ENCODE measurements around the gene ABCF1.

Gene ABCF1

DNA sequence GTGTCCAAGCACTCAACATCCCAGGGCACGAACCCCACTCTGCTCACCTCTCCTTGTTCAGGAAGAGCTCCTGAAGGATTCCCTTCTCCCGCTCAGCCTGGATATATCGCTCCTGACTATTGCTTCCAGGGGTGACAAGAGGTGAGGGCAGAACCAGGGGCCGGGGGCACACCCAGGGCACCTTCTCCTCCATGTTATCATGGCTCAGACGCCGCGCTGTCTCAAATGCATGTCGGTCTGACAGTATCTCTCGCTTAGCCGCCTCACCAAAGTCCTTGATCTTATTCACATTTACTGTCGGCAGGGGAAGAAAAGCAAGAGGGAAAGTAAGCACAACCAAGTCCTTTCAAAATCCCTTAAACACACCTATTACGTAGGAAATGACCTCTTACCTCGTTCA lies 32.7 kb downstream of the ABCF1 start:
- TF ChIP-seq ZFX (IDR thresholded peaks at IDR 0.05), result no peak
- TF ChIP-seq, protein P1, sequence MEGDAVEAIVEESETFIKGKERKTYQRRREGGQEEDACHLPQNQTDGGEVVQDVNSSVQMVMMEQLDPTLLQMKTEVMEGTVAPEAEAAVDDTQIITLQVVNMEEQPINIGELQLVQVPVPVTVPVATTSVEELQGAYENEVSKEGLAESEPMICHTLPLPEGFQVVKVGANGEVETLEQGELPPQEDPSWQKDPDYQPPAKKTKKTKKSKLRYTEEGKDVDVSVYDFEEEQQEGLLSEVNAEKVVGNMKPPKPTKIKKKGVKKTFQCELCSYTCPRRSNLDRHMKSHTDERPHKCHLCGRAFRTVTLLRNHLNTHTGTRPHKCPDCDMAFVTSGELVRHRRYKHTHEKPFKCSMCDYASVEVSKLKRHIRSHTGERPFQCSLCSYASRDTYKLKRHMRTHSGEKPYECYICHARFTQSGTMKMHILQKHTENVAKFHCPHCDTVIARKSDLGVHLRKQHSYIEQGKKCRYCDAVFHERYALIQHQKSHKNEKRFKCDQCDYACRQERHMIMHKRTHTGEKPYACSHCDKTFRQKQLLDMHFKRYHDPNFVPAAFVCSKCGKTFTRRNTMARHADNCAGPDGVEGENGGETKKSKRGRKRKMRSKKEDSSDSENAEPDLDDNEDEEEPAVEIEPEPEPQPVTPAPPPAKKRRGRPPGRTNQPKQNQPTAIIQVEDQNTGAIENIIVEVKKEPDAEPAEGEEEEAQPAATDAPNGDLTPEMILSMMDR (conservative IDR thresholded peaks at IDR 0.05), result no peak
- H3K27ac ChIP-seq, result no peak overlapping the region

DNA sequence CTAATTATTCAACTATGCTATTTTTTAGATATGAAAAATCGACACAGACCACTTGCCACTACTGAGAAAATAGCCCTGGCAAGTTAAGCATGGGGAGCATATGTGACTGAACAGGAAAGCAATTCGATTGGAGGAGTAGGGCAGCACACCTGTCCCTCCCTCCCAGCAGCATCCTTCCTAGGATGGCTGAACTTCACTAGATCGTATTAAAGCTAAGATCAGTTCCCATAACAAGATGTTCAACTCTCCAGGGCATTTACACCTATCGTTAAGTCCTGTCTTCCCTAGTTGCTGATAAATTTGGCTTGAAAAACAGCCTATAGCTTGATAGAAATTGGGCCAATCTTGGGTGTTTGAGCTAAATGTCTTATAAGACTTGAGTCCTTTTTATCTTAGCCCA lies 38.8 kb downstream of the ABCF1 start:
- H3K27ac ChIP-seq, result no peak overlapping the region
- TF ChIP-seq ZFX (IDR thresholded peaks at IDR 0.05), result no peak
- TF ChIP-seq, protein P1 (conservative IDR thresholded peaks at IDR 0.05), result no peak

DNA sequence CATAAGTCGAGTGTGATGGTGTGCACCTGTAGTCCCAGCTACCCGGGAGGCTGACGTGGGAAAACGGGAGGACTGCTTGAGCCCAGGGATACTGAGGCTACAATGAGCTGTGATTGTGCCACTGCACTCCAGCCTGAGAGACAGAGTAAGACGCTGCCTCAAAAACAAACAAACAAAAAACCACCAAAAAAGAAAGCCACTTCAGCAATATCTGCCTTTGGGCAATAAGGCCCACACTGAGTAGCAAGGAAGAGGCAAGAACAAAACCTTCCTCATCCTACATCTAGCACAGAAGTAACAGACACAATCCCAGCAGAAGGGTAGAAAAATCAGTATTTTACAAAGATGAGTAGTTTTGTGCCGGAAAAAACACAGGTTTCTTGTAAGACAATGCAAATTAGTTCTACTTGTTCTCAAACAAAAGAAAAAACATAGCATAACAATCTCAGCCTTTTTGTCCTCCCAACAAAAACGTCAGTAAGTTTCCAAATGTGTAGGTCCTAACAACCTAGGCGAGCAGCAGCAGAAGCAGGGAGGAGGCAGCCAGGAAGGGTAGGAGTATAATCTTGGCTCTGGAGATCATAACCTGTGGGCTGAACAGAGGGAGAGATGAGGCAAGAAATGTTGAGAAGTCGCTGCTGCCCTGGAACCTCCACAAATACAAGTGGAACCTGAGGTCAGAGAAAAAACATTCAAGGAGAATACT lies 40.1 kb downstream of the ABCF1 start:
- no peak overlapping the region for H3K27ac ChIP-seq

DNA sequence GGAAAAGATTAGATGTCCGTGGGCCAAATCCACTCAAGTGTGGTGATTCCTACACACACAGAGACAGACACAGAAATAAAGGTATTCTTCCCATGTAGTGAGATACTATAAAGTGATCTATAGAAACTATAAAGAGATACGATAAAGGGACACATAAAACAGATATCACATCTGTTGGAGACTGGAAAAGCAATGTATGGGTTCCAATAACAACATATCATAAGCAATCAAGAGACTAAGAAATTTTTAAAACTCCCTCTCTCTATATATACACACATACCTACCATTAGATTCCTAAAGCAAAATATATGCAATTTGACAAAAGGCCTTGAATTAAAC lies 40.6 kb downstream of the ABCF1 start:
- TF ChIP-seq ZFX (IDR thresholded peaks at IDR 0.05), result no peak
- TF ChIP-seq, protein P1 (conservative IDR thresholded peaks at IDR 0.05), result no peak
- H3K27ac ChIP-seq, result no peak overlapping the region

More for the DNA sequence above, 40.1 kb downstream of the ABCF1 start:
- TF ChIP-seq, protein P1 (conservative IDR thresholded peaks at IDR 0.05), result no peak
- TF ChIP-seq ZFX (IDR thresholded peaks at IDR 0.05), result no peak

DNA sequence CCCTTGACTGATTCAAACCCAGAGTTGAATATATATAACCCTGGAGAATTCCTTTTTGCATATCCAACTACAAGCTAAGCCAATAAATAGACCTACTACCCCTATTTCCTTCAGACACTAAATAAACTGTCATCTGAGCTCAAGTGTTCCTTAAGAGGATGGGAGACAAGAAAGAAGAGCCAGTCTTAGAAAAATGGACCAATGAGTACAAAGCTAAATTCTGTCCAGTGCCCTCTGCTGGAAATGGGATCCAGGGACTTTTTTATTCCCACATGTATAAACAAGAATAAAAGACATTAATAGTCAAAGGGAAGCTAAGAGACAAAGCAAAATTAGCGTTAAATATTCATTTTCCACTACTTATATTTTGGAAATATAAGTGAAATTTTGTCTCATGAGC lies 41.0 kb downstream of the ABCF1 start:
- H3K27ac ChIP-seq, result no peak overlapping the region
- TF ChIP-seq, protein P1 (conservative IDR thresholded peaks at IDR 0.05), result peak; percentile 52
- TF ChIP-seq ZFX (IDR thresholded peaks at IDR 0.05), result no peak

DNA sequence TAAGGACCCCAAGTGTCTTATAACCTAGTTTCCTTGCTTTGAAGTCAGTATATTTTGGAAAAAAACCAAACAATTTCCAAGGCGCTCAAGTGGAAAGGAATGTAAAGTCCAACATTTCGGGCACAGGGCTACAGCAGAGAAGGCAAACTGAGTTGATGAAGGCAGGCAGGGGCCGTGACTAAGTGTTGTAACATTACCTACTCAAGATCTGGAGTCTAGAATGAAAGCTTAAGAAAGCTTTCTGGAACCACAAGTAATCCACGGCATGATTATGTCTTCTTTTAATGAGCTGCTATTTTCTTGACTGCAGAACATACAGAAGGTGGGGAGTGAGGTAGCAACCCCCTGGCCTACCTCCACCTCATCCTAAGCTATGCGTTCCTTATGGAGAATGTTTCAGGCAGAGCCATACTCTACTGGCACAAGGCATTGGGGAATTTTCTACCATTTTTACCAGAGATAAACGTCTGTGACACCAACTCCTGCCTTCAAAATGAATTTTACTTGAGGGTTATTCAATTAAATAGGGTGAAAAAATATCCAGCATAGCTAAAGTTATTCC lies 41.5 kb downstream of the ABCF1 start:
- TF ChIP-seq, protein P1 (conservative IDR thresholded peaks at IDR 0.05), result no peak
- TF ChIP-seq ZFX (IDR thresholded peaks at IDR 0.05), result no peak
- no peak overlapping the region for H3K27ac ChIP-seq

DNA sequence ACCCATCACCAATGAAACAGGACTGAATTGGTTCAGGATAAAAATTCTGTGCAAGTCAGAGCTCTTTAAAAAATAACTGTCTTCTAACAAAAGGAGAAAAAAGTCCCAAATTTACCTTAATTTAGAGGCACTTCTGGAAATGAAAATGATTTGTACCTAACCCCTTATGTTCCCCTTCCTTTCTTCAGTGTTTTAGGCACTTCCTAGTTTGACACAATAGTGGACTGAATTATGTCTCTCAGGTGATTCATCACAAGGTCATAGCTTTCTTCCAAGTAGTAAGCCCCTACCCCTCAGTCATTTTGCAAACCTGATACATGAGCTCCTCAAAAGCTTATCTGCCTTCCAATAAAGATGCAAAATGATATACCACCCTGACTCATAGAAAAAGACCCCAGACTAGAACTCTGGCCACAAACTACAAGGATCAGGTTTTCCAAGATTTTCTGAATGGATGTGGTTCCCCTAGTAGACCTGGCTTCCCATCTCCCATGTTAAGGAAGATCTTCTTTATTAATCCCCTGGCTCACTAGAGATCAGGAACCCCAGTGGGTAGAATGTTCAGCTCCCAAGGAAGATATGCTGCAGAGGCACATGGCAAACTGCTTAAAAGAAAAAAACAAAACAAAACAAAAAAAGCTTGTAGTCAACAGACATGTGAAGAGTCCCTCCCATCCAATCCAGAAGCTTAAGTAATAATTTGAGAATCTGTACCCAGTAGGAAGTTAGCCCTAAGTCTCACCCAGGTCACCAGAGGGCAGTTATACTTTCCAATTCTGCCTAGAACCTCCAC lies 42.2 kb downstream of the ABCF1 start:
- no peak overlapping the region for H3K27ac ChIP-seq
- TF ChIP-seq, protein P1 (conservative IDR thresholded peaks at IDR 0.05), result no peak
- no peak for TF ChIP-seq ZFX (IDR thresholded peaks at IDR 0.05)
